HL-60/S4 (cell line): Measurements from ENCODE around the gene ZBTB8OS.

ENCODE experiments used
- in situ Hi-C: fragments of 300-500 bp; cut with MboI; formaldehyde crosslinking; loops from 2 replicates; pipeline ENCODE4 v1.14.3; 2022; ENCODE audit warnings: low sequenced_read_pairs

ZBTB8OS gene

DNA sequence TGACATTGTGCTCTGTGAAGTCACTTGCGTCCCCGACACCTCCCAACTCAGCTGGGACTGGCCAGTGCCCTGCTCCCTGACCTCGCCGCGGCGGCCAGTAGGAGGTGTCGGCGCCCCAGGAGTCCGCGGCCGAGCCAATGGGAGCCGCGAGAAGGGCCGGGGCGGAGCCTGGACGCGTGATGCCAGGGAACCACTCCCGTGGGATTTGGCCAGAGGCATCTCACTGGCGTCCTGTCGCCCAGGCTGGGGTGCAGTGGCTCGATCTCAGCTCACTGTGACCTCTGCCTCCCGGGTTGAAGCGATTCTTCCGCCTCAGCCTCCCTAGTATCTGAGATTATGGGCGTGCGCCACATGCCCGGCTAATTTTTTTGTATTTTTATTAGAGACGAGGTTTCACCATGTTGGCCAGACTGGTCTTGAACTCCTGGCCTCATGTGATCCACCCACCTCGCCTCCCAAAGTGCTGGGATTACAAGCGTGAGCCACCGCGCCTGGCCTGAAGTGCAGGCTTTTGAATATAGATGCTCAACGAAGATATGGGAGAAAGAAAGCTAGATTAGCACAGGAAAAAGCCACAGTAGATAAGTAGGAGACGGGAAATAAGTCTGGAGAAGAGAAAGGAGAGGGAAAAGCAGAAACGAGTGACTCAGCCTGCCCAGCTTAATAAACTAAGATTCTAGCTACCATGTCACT is 38.0 kb downstream of the ZBTB8OS start:
- in situ Hi-C loops = no loop called here

DNA sequence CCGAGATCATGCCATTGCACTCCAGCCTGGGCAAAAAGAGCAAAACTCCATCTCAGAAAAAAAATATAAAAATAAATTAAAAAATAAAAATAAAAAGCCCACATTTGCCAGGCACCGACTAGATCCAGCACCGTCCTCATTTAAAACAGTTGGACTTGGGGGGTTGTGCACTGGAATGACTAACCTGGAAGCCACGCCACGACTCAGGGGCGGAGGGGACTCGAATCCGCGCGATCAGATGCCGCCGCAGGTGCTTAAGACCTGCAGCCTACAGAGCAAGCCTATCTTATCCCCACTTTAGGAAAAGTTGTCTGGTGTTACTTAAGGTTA is 38.5 kb downstream of the ZBTB8OS start:
- in situ Hi-C loops = no loop called here

DNA sequence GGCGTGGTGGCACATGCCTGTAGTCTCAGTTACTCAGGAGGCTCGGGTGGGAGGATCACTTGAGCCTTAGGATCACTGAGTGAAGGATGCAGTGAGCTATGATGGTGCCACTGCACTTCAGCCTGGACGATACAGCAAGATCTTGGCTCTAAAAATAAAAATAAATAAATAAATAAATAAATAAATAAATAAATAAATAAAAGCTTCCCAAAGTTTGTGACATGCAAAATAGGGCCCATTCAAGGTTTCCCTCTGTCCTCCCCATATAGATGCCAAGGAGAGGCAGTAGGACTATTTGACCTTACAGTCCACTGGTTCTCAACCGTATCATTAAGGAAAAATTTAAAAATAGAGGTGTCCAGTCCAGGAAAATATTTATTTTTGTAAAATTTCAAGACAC is 41.2 kb downstream of the ZBTB8OS start:
- in situ Hi-C loops = no loop called here

DNA sequence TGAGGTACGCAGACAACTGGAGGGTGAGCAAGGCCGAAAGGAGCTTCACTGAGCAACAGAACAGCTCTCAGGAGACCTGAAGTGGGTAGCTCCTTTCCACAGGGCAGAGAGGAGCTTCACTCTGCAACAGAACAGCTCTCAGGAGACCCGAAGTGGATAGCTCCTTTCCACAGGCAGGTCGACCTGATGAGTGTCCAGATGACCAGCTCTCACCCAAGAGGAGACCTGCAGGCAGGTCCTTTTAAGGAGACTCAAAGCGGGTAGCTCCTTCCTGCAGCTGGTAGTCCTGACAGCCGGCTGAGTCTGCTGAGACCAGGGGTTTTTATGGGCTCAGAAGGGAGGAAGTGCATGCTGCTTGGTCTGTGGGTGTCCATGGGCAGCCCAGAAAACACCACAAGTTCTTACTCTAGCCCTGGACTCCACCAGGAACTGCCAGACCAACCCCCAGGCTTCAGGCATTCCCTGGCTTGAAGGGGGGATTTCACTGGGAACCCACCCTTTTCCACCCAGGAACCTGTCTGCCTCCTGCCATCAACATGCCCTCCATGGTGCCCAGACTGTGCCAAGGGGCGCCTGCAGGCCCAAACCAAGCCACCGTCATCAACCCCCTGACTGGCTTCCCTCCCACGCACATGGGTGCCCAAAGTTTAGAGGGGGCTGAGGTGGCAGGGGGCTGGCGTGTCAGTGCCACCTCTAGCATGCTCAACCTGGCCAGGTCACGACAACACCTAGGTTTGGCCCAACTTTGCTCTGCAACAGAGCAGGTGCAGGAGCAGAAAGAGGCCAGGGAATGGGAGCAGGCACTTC is 43.6 kb downstream of the ZBTB8OS start:
- in situ Hi-C loops = no loop called here

DNA sequence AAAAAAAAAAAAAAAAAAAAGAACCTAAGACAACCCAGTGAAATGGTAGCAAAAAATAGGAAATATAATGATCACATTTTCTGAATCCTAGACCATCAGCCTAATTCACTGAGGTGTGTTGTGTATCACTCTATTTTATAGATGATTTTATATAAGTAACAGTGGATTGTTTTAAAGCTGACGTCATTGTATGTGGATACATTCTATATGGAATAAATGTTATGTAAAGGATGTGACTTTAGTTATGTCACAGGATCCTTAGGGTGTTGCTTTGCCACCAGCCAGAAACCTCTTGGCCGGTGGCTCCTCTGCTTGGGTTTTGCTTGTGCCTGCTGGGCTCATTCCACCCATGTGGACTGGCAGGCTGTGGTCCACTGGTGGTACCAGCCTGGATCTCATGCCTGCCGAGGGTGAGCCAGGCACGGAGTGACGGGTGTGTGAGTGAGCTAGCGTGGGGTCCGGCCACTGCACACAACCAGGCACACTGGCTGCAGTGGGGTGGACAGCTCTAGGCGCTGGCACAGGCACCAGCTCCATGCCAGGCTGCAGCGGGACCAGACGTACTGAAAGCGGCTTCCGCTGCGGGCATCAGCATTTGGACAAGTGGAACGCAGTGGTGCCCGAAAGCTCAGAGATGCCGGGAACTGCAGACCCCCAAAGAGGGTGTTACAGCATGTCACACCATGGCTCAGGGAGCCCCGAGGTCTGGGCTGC is 44.5 kb downstream of the ZBTB8OS start:
- in situ Hi-C loops = no loop called here

DNA sequence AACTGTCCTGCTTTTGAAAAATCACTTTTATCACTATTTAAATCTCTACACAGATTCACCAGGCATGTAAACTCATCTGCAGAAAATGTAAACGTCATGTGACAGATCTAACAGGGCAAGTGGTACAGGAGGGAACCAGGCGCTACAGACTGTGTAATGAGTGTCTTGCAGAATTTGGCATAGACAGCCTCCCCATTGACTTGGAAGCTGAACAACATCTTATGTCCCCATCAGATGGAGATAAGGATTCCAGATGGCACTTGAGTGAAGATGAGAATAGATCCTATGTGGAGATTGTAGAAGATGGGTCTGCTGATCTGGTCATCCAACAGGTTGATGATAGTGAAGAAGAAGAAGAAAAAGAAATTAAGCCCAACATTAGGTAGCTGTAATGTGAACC is 50.3 kb downstream of the ZBTB8OS start:
- in situ Hi-C loops = no loop called here

DNA sequence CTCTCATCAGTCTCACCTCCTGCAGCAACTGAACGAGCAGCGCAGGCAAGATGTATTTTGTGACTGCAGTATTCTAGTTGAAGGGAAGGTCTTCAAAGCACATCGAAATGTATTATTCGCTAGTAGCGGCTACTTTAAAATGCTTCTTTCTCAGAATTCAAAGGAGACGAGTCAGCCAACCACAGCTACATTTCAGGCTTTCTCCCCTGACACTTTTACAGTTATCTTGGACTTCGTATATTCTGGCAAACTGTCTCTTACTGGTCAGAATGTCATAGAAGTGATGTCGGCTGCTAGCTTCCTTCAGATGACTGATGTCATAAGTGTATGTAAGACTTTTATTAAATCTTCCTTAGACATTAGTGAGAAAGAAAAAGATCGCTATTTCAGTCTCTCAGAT is 57.4 kb downstream of the ZBTB8OS start:
- in situ Hi-C loops = no loop called here

DNA sequence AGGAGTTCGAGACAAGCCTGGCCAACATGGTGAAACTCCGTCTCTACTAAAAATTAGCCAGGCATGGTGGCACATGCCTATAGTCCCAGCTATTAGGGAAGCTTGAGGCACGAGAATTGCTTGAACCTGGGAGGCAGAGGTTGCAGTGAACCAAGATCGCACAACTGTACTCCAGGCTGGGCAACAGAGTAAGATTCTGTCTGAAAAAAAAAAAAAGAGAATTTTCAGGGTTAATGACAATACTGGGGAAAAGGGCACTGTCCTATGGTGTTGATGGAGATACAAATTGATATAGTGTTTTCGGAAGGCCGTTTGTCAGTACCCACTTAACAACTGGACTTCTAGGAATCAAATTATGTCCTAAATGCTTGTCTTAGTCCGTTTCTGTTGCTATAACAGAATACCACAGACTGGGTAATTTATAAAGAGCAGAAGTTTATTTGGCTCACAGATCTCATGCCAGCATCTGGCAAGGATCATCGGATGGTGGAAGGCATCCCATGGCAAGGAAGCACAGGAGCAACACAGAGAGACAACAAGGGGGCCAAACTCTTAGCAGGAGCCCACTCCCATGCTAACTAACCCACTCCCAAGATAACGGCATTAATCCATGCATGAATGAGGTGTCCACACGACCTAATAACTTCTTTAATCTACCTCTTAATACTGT is 69.9 kb downstream of the ZBTB8OS start:
- in situ Hi-C loops = no loop called here
